B cell (primary cell): ENCODE measurements around the gene RAB27A. TPM values are rescaled to one million over a fixed set of nuclear protein-coding genes. Genes with fewer than 3 reads are reported as not detected.

Experiments
- ATAC-seq: fragments of 200-7000 bp; cut with Tn5 transposase; one replicate; pipeline ENCODE4 v1.10.0; 2021; ENCODE audit warnings: low read depth, mild to moderate bottlenecking, moderate number of reproducible peaks, moderate library complexity
- CTCF ChIA-PET: fragments of 350-600 bp; sonication (Branson Sonifier 250); formaldehyde crosslinking; loops from one replicate; lab custom pipeline; 2021; ENCODE audit warnings: antibody characterized with exemption, inconsistent platforms; lab: Charles Lee
- POLR2A ChIA-PET: fragments of 350-600 bp; sonication (Branson Sonifier 250); formaldehyde crosslinking; loops from one replicate; lab custom pipeline; 2021; ENCODE audit warnings: antibody characterized with exemption; lab: Charles Lee
- DNase-seq: peaks from one replicate; pipeline ENCODE4 v3.0.0; 2013
- H2AFZ ChIP-seq: 2 replicates; pipeline ENCODE4 v1.6.1; 2012; ENCODE audit warnings: mild to moderate bottlenecking, low read depth, low read length; ENCODE audit not compliant: insufficient read depth, poor library complexity, severe bottlenecking
- H3K27ac ChIP-seq, 2 donors: 1 replicate in 1 of 2; 2 replicates in 1 of 2; pipeline ENCODE4 v1.5.1; 2012 to 2013; ENCODE audit warnings: low read length in 2 of 2, mild to moderate bottlenecking in 2 of 2, moderate library complexity in 1 of 2
- H3K27me3 ChIP-seq, 4 experiments: fragments of 200-600 bp in 1 of 4; sonication (generic) in 1 of 4; replicated peaks in 1 of 4; 1 replicate in 2 of 4; 2 replicates in 2 of 4; pipeline versions ENCODE4 v1.6.1 to v1.7.0; 2013 to 2016; ENCODE audit warnings: low read length in 3 of 4, mild to moderate bottlenecking in 2 of 4, mixed read lengths in 1 of 4, moderate library complexity in 1 of 4; ENCODE audit not compliant: insufficient read depth in 4 of 4, control insufficient read depth in 3 of 4; ENCODE audit errors: control extremely low read depth in 1 of 4
- H3K36me3 ChIP-seq, 2 experiments: replicated peaks in 1 of 2; 1 replicate in 1 of 2; 2 replicates in 1 of 2; pipeline versions ENCODE4 v1.6.1 to v1.7.1; 2013; ENCODE audit warnings: low read length in 1 of 2; ENCODE audit not compliant: insufficient read depth in 2 of 2, control insufficient read depth in 1 of 2; ENCODE audit errors: control extremely low read depth in 1 of 2, extremely low read depth in 1 of 2
- H3K4me1 ChIP-seq, 2 donors: fragments of 200-600 bp in 1 of 2; sonication (generic) in 1 of 2; 1 replicate in 1 of 2; 2 replicates in 1 of 2; pipeline versions ENCODE4 v1.5.1 to v1.6.1; 2013 to 2017; ENCODE audit warnings: low read length in 2 of 2; ENCODE audit not compliant: control insufficient read depth in 2 of 2, insufficient read depth in 2 of 2
- H3K4me2 ChIP-seq: replicated peaks from 2 replicates; pipeline ENCODE3; 2012; ENCODE audit warnings: mild to moderate bottlenecking, low read depth, low read length; ENCODE audit not compliant: poor library complexity, severe bottlenecking
- H3K4me3 ChIP-seq, 5 experiments: fragments of 200-600 bp in 1 of 5; sonication (generic) in 1 of 5; 1 replicate in 3 of 5; 2 replicates in 2 of 5; pipeline versions ENCODE4 v1.5.1 to v1.7.0; 2011 to 2016; ENCODE audit warnings: low read length in 4 of 5, mild to moderate bottlenecking in 4 of 5, low read depth in 2 of 5, control low read depth in 1 of 5, moderate library complexity in 1 of 5; ENCODE audit not compliant: insufficient read depth in 1 of 5; ENCODE audit errors: control extremely low read depth in 1 of 5, extremely low read depth in 1 of 5
- H3K79me2 ChIP-seq: fragments of 200-600 bp; sonication (generic); one replicate; pipeline ENCODE4 v1.6.0; 2016; ENCODE audit warnings: low read length; ENCODE audit not compliant: control insufficient read depth, insufficient read depth
- H3K9ac ChIP-seq: fragments of 200-600 bp; sonication (generic); 2 replicates; pipeline ENCODE4 v1.6.1; 2017; ENCODE audit warnings: mild to moderate bottlenecking, low read length, moderate library complexity
- H3K9me3 ChIP-seq, 3 donors: one replicate each; pipeline versions ENCODE4 v1.6.1 to v1.7.1; 2013; ENCODE audit warnings: low read length in 2 of 3; ENCODE audit not compliant: control insufficient read depth in 2 of 3, insufficient read depth in 1 of 3; ENCODE audit errors: control extremely low read depth in 1 of 3
- H4K20me1 ChIP-seq: 2 replicates; pipeline ENCODE4 v1.6.0; 2012; ENCODE audit warnings: mild to moderate bottlenecking, low read length; ENCODE audit not compliant: insufficient read depth, control insufficient read depth, poor library complexity, severe bottlenecking
- H3K27ac Mint-ChIP-seq: one replicate; pipeline ENCODE4 v1.8.0; 2021; ENCODE audit warnings: mixed read lengths
- H3K27me3 Mint-ChIP-seq: one replicate; pipeline ENCODE4 v1.8.0; 2021; ENCODE audit warnings: mixed read lengths
- H3K4me1 Mint-ChIP-seq: one replicate; pipeline ENCODE4 v1.8.0; 2021; ENCODE audit warnings: mixed read lengths
- H3K4me3 Mint-ChIP-seq: one replicate; pipeline ENCODE4 v1.8.0; 2021; ENCODE audit warnings: mixed read lengths
- H3K9me3 Mint-ChIP-seq: one replicate; pipeline ENCODE4 v1.8.0; 2022; ENCODE audit warnings: mixed read lengths; ENCODE audit not compliant: insufficient read depth
- CTCF ChIP-seq: fragments of 200-600 bp; IDR thresholded peaks from one replicate; pipeline ENCODE4 v1.8.0; 2022; ENCODE audit warnings: antibody characterized with exemption, mild to moderate bottlenecking
- EZH2 ChIP-seq: IDR thresholded peaks from 2 replicates; pipeline ENCODE4 v1.6.1; 2012; ENCODE audit warnings: borderline replicate concordance, low read depth, mild to moderate bottlenecking, moderate library complexity, low read length; ENCODE audit not compliant: insufficient read depth, poor library complexity, severe bottlenecking
- WGBS: methylation state at CpG from one replicate; pipeline ENCODE4 v1.1.5; 2013; ENCODE audit warnings: missing lambda C conversion rate; ENCODE audit not compliant: insufficient coverage; 5-methylcytosine and 5-hydroxymethylcytosine counted together
- intact Hi-C: fragments of 100-400 bp; cut with micrococcal nuclease; formaldehyde crosslinking; loops from one replicate; pipeline ENCODE4 v1.10.0; 2022
- polyA plus RNA-seq: library from polyadenylated mRNA; depleted of rRNA; stranded (reverse); fragments of >200 nt; gene quantifications from 2 replicates; pipeline ENCODE4 v1.2.3, GENCODE V29; 2012
- total RNA-seq, 2 donors: library from RNA; stranded (reverse); fragments of 120-200 nt in 1 of 2; gene quantifications; 1 replicate in 1 of 2; 2 replicates in 1 of 2; pipeline versions ENCODE4 v1.2.3 to v1.2.4, GENCODE V29; 2013 to 2022

The RAB27A gene
- total and polyA plus RNA-seq, 2 donors (not counting 1 experiment from before 2014, with no cell fraction given) = 7.2 to 19.0 TPM

- Mint-ChIP-seq H3K27me3 (no peaks in the 10 kb centered on the region), H3K9me3 (no peaks in the 10 kb centered on the region), H3K4me1 (no peaks in the 10 kb centered on the region), H3K27ac (no peak overlapping the region), H3K4me3 (no peak overlapping the region)
- CTCF ChIA-PET = interaction anchor here (0.7 to 1.5 kb wide), 4 partner anchors 11 to 561 kb away, joined by 3 to 8 read pairs (median 3); no protein-coding TSS in a partner anchor
- WGBS = no CpG with 5 or more reads among the region's 1 CpG
- TF ChIP-seq CTCF (no peak), EZH2 (no peak)
- Histone ChIP-seq H3K9ac (no peak overlapping the region), H3K4me1 (no peaks in the 10 kb centered on the region), H3K4me3 (no peak overlapping the region), H2AFZ (no peak overlapping the region), H3K27me3 (no peaks in the 10 kb centered on the region), H3K79me2 (no peaks in the 10 kb centered on the region), H3K36me3 (peaks cover 0 to 4% of the 10 kb centered on the region in 2 experiments), H3K27ac (no peak overlapping the region), H4K20me1 (no peaks in the 10 kb centered on the region), H3K4me2 (no peak overlapping the region), H3K9me3 (no peaks in the 10 kb centered on the region)
- POLR2A ChIA-PET = no interaction called here
- DNase-seq (no peak), ATAC-seq (no peak)
- intact Hi-C loops = no loop called here
Observed at GRCh38 chr15:55231455-55231854, 58.2 kb downstream of the RAB27A start.

DNA sequence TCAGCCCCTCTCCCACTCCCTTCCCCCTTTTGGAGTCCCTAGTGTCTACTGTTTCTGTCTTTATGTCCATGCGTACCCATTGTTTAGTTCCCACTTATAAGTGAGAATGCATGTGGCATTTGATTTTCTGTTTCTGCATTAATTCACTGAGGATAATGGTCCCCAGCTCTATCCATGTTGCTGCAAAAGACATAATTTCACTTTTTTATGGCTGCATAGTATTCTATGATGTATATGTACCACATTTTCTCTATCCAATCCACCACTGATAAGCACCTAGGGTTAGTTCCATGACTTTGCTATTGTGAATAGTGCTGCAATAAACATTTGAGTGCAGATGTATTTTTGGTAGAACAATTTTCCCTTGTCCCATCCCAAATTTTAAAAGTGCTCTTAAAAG is 58.7 kb downstream of the RAB27A start:
- ChIA-PET POLR2A (no interaction called here), CTCF (interaction anchor here (1.0 to 1.5 kb wide), 2 partner anchors 10 to 13 kb away, joined by 3 to 8 read pairs; no protein-coding TSS in a partner anchor)
- no peak for DNase-seq
- Histone ChIP-seq H3K9ac (no peak overlapping the region), H3K4me2 (no peak overlapping the region), H3K9me3 (no peaks in the 10 kb centered on the region), H2AFZ (no peak overlapping the region), H3K4me1 (no peaks in the 10 kb centered on the region), H3K79me2 (no peaks in the 10 kb centered on the region), H3K27me3 (no peaks in the 10 kb centered on the region), H3K27ac (no peak overlapping the region), H3K4me3 (no peak overlapping the region), H3K36me3 (peaks cover 0 to 4% of the 10 kb centered on the region in 2 experiments), H4K20me1 (no peaks in the 10 kb centered on the region)
- ATAC-seq = no peak
- H3K4me1 Mint-ChIP-seq = no peaks in the 10 kb centered on the region
- no peak for TF ChIP-seq EZH2
- TF ChIP-seq CTCF = no peak
- no peaks in the 10 kb centered on the region for H3K27me3 Mint-ChIP-seq
- no peaks in the 10 kb centered on the region for H3K9me3 Mint-ChIP-seq
- intact Hi-C loops = no loop called here
- WGBS = no CpG with 5 or more reads among the region's 1 CpG
- H3K4me3 Mint-ChIP-seq = no peak overlapping the region
- no peak overlapping the region for H3K27ac Mint-ChIP-seq
